T-cell (primary cell): ENCODE data around the gene NPAS3. TPM values are rescaled to one million over a fixed set of nuclear protein-coding genes. Genes with fewer than 3 reads are reported as not detected.

ENCODE experiments used
- ATAC-seq, 4 experiments: fragments of 200-7000 bp in 3 of 4; fragments of 150-1000 bp in 1 of 4; cut with Tn5 transposase; replicated peaks in 1 of 4; 1 replicate in 3 of 4; 2 replicates in 1 of 4; pipeline ENCODE4 v1.10.0; 2021; ENCODE audit warnings: moderate library complexity in 3 of 4, mild to moderate bottlenecking in 2 of 4, moderate number of reproducible peaks in 1 of 4
- CTCF ChIA-PET, 2 donors: fragments of 300-600 bp; sonication (Branson Sonifier 250); formaldehyde crosslinking; loops; one replicate each; lab custom pipeline; 2022; ENCODE audit warnings: antibody characterized with exemption in 2 of 2; lab: Charles Lee
- POLR2A ChIA-PET, 2 donors: fragments of 300-600 bp; sonication (Branson Sonifier 250); formaldehyde crosslinking; loops; one replicate each; lab custom pipeline; 2022; ENCODE audit warnings: antibody characterized with exemption in 2 of 2; lab: Charles Lee
- DNase-seq, 35 experiments: peaks; one replicate each; pipeline versions ENCODE4 v3.0.0 to v3.0.0-alpha.2; 2013 to 2023
- H3K27ac ChIP-seq: one replicate; pipeline ENCODE4 v1.5.1; 2013; ENCODE audit warnings: low read length
- H3K27me3 ChIP-seq, 2 experiments: replicated peaks in 1 of 2; 1 replicate in 1 of 2; 2 replicates in 1 of 2; pipeline versions ENCODE4 v1.6.1 to v1.7.0; 2013; ENCODE audit warnings: low read length in 1 of 2, mixed read lengths in 1 of 2; ENCODE audit not compliant: control insufficient read depth in 2 of 2, insufficient read depth in 2 of 2; ENCODE audit errors: extremely low read depth in 1 of 2
- H3K36me3 ChIP-seq, 2 donors: 1 replicate in 1 of 2; 2 replicates in 1 of 2; pipeline versions ENCODE4 v1.6.1 to v1.7.0; 2013; ENCODE audit warnings: low read length in 1 of 2; ENCODE audit not compliant: control insufficient read depth in 2 of 2, insufficient read depth in 1 of 2; ENCODE audit errors: extremely low read depth in 1 of 2
- H3K4me1 ChIP-seq, 2 experiments: 1 replicate in 1 of 2; 2 replicates in 1 of 2; pipeline versions ENCODE4 v1.6.1 to v1.7.0; 2013; ENCODE audit warnings: low read length in 2 of 2, mixed read lengths in 1 of 2; ENCODE audit not compliant: insufficient read depth in 2 of 2, control insufficient read depth in 1 of 2; ENCODE audit errors: extremely low read depth in 1 of 2
- H3K4me3 ChIP-seq, 2 donors: 1 replicate in 1 of 2; 2 replicates in 1 of 2; pipeline versions ENCODE4 v1.5.1 to v1.7.0; 2013; ENCODE audit warnings: mild to moderate bottlenecking in 2 of 2, low read length in 1 of 2, moderate library complexity in 1 of 2; ENCODE audit not compliant: control insufficient read depth in 1 of 2; ENCODE audit errors: extremely low read depth in 1 of 2
- H3K9me3 ChIP-seq: 2 replicates; pipeline ENCODE4 v1.7.0; 2013
- H3K27ac Mint-ChIP-seq, 2 donors: one replicate each; pipeline ENCODE4 v1.8.0; 2020 to 2021; ENCODE audit warnings: mild to moderate bottlenecking in 2 of 2, mixed read lengths in 2 of 2
- H3K27me3 Mint-ChIP-seq, 2 donors: one replicate each; pipeline ENCODE4 v1.8.0; 2021 to 2022; ENCODE audit warnings: mixed read lengths in 2 of 2
- H3K36me3 Mint-ChIP-seq: one replicate; pipeline ENCODE4 v1.8.0; 2021; ENCODE audit warnings: mixed read lengths
- H3K4me1 Mint-ChIP-seq, 3 donors: one replicate each; pipeline ENCODE4 v1.8.0; 2020 to 2022; ENCODE audit warnings: mixed read lengths in 3 of 3, mild to moderate bottlenecking in 1 of 3
- H3K4me3 Mint-ChIP-seq, 3 donors: one replicate each; pipeline ENCODE4 v1.8.0; 2020 to 2022; ENCODE audit warnings: mild to moderate bottlenecking in 3 of 3, mixed read lengths in 3 of 3, moderate library complexity in 3 of 3
- H3K9me3 Mint-ChIP-seq, 3 donors: one replicate each; pipeline ENCODE4 v1.8.0; 2020 to 2022; ENCODE audit warnings: mixed read lengths in 3 of 3
- WGBS: methylation state at CpG from one replicate; pipeline ENCODE4 v1.1.5; 2013; ENCODE audit warnings: missing lambda C conversion rate; ENCODE audit not compliant: insufficient coverage; 5-methylcytosine and 5-hydroxymethylcytosine counted together
- total RNA-seq, 35 experiments: library from RNA in 6 of 35; stranded (reverse) in 6 of 35; fragments of 120-200 nt in 1 of 35; gene quantifications; one replicate each; pipeline versions ENCODE4 v1.2.1 to v1.2.4 and lab custom pipeline; 2013 to 2026

Gene NPAS3
- total RNA-seq, 5 donors from 2014 or later (not counting 1 experiment from before 2014, with no cell fraction given) = 0.10 TPM; not detected in 4

DNA sequence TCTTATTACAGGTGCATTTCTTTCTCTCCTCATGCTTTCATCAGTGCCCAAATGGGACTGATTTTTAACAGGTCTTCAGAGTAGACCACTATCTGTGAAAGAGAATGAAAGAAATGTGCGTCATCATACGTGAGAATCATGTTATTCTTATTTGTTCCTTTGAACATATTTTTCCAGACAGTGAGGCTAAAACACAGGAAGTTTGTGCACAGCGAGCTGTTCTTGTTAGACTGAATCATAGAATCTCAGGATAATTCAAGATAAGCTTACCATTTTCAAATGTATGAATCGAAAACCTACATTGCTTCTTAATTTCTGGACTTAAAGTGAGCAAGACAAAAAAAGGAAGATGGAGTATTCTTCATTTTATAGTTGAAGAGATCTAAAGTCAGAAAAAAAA lies 629.1 kb downstream of the NPAS3 start:
- H3K27ac ChIP-seq = no peak overlapping the region
- H3K27ac Mint-ChIP-seq = no peak overlapping the region
- CTCF ChIA-PET = no interaction called here

GRCh38 chr14:33568935-33569579 lies 630.4 kb downstream of the NPAS3 start:
- Mint-ChIP-seq H3K36me3 (no peaks in the 10 kb centered on the region), H3K4me1 (no peaks in the 10 kb centered on the region), H3K9me3 (peaks cover 0 to 9% (median 4%) of the 10 kb centered on the region in 3 donors), H3K27ac (no peak overlapping the region), H3K4me3 (no peak overlapping the region), H3K27me3 (peaks cover 0 to 6% of the 10 kb centered on the region in 2 donors)
- no peaks in the 10 kb centered on the region for H3K27me3 ChIP-seq
- no peak overlapping the region for H3K27ac ChIP-seq
- ChIA-PET CTCF (no interaction called here), POLR2A (no interaction called here)
- ATAC-seq (no peak), DNase-seq (no peak)
- H3K36me3 ChIP-seq = no peaks in the 10 kb centered on the region
- H3K4me3 ChIP-seq = no peak overlapping the region
- H3K4me1 ChIP-seq = no peaks in the 10 kb centered on the region
- no CpG with 5 or more reads among the region's 3 CpGs for WGBS
- H3K9me3 ChIP-seq = no peaks in the 10 kb centered on the region

More for the DNA sequence above, 629.1 kb downstream of the NPAS3 start:
- H3K9me3 Mint-ChIP-seq = no peaks in the 10 kb centered on the region
- WGBS = 100% methylated on average over 2 of the region's 4 CpGs
- no peaks in the 10 kb centered on the region for H3K4me1 Mint-ChIP-seq
- ATAC-seq = no peak
- H3K27me3 ChIP-seq = no peaks in the 10 kb centered on the region
- DNase-seq = no peak
- H3K36me3 Mint-ChIP-seq = no peaks in the 10 kb centered on the region
- H3K36me3 ChIP-seq = no peaks in the 10 kb centered on the region
- H3K4me1 ChIP-seq = no peaks in the 10 kb centered on the region
- H3K9me3 ChIP-seq = no peaks in the 10 kb centered on the region
- H3K4me3 Mint-ChIP-seq = no peak overlapping the region
- no peak overlapping the region for H3K4me3 ChIP-seq
- POLR2A ChIA-PET = interaction anchor here in 1 of 2 donors (0.7 kb wide), 1 partner anchor 1204 kb away, joined by 3 read pairs; no protein-coding TSS in a partner anchor
- H3K27me3 Mint-ChIP-seq = peaks cover 0 to 6% of the 10 kb centered on the region in 2 donors

DNA sequence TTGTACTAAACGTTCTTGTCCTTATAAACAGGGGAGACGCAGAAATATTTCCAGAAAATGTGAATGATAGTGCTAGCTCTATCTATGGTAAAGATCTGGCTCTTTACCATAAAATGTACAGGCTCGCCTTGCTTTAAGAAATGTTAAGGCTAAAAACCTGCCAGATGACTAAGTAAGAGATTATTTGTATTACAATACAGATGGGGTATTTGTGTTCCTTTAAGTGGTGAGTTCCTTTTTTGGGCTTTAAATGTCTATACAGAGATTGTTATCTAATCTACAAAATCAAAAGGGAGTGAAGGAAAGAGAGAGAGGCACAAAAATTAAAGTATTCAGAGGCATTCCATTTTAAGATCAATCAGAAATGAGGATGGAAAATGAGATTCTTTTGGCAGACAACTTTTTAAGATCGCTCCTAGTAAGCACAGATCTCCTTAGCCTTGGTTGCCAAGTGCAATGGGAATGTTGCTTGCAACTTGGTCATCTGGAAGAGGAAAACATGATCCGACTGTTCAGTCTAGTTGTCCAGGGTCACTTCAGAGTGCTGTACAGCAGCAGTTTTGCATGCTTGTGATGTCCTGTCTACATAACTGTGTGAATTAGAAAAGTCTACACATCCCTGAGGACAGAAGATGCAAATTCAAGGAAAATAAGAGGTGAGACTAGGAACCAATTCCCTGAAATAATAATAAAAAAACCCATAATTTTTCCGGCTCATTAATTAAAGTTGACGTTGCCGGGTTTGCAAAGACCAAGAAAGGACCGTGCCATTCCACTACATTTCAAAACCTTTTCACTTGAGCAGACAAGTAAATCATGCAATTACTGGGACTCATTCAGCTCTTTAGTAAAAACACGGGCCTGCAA lies 631.4 kb downstream of the NPAS3 start:
- 88% methylated on average over 6 of the region's 10 CpGs for WGBS
- peaks cover 0 to 6% of the 10 kb centered on the region in 2 donors for H3K27me3 Mint-ChIP-seq
- Histone ChIP-seq H3K27me3 (no peaks in the 10 kb centered on the region), H3K4me1 (no peaks in the 10 kb centered on the region), H3K4me3 (no peak overlapping the region), H3K9me3 (no peaks in the 10 kb centered on the region), H3K36me3 (no peaks in the 10 kb centered on the region), H3K27ac (no peak overlapping the region)
- H3K9me3 Mint-ChIP-seq = peaks cover 0 to 10% (median 4%) of the 10 kb centered on the region in 3 donors
- no peaks in the 10 kb centered on the region for H3K4me1 Mint-ChIP-seq
- H3K36me3 Mint-ChIP-seq = no peaks in the 10 kb centered on the region
- ATAC-seq (no peak), DNase-seq (no peak)
- no peak overlapping the region for H3K4me3 Mint-ChIP-seq
- ChIA-PET CTCF (no interaction called here), POLR2A (no interaction called here)
- no peak overlapping the region for H3K27ac Mint-ChIP-seq

- no peaks in the 10 kb centered on the region for H3K4me1 ChIP-seq
- no peaks in the 10 kb centered on the region for H3K9me3 ChIP-seq
- Mint-ChIP-seq H3K27ac (no peak overlapping the region), H3K36me3 (no peaks in the 10 kb centered on the region), H3K4me3 (no peak overlapping the region), H3K9me3 (peaks cover 0 to 10% (median 4%) of the 10 kb centered on the region in 3 donors), H3K27me3 (peaks cover 0 to 6% of the 10 kb centered on the region in 2 donors), H3K4me1 (no peaks in the 10 kb centered on the region)
- no peaks in the 10 kb centered on the region for H3K27me3 ChIP-seq
- DNase-seq (no peak), ATAC-seq (no peak)
- H3K36me3 ChIP-seq = no peaks in the 10 kb centered on the region
- ChIA-PET CTCF (no interaction called here), POLR2A (no interaction called here)
- no peak overlapping the region for H3K27ac ChIP-seq
- 59% methylated on average over 3 of the region's 5 CpGs for WGBS
- H3K4me3 ChIP-seq = no peak overlapping the region
Observed at GRCh38 chr14:33570694-33571310, 632.1 kb downstream of the NPAS3 start.

- DNase-seq = no peak
- ChIA-PET POLR2A (no interaction called here), CTCF (no interaction called here)
- WGBS = 68% methylated on average over 3 of the region's 3 CpGs
- no peaks in the 10 kb centered on the region for H3K27me3 ChIP-seq
- no peak overlapping the region for H3K4me3 Mint-ChIP-seq
- H3K27ac Mint-ChIP-seq = no peak overlapping the region
- no peak overlapping the region for H3K27ac ChIP-seq
- H3K4me3 ChIP-seq = no peak overlapping the region
- H3K36me3 ChIP-seq = no peaks in the 10 kb centered on the region
- ATAC-seq = no peak
- H3K9me3 ChIP-seq = no peaks in the 10 kb centered on the region
- peaks cover 0 to 6% of the 10 kb centered on the region in 2 donors for H3K27me3 Mint-ChIP-seq
- H3K36me3 Mint-ChIP-seq = no peaks in the 10 kb centered on the region
- H3K4me1 ChIP-seq = no peaks in the 10 kb centered on the region
- H3K4me1 Mint-ChIP-seq = no peaks in the 10 kb centered on the region
- peaks cover 0 to 10% (median 4%) of the 10 kb centered on the region in 3 donors for H3K9me3 Mint-ChIP-seq
Observed at GRCh38 chr14:33573301-33573880, 634.7 kb downstream of the NPAS3 start.

GRCh38 chr14:33576014-33576413 lies 637.3 kb downstream of the NPAS3 start:
- ATAC-seq (no peak), DNase-seq (no peak)
- peaks cover 0 to 10% (median 4%) of the 10 kb centered on the region in 3 donors for H3K9me3 Mint-ChIP-seq
- H3K27ac Mint-ChIP-seq = no peak overlapping the region
- H3K27me3 ChIP-seq = no peaks in the 10 kb centered on the region
- no peaks in the 10 kb centered on the region for H3K36me3 Mint-ChIP-seq
- H3K4me1 Mint-ChIP-seq = no peaks in the 10 kb centered on the region
- H3K27me3 Mint-ChIP-seq = no peaks in the 10 kb centered on the region
- no CpG with 5 or more reads among the region's 7 CpGs for WGBS
- H3K4me1 ChIP-seq = no peaks in the 10 kb centered on the region
- POLR2A ChIA-PET = no interaction called here
- H3K36me3 ChIP-seq = no peaks in the 10 kb centered on the region
- no peaks in the 10 kb centered on the region for H3K9me3 ChIP-seq
- no peak overlapping the region for H3K4me3 Mint-ChIP-seq
- CTCF ChIA-PET = no interaction called here
- no peak overlapping the region for H3K27ac ChIP-seq
- H3K4me3 ChIP-seq = no peak overlapping the region
